Mesendoderm (in vitro differentiated cells): ENCODE data around the gene GRIK2.

Source experiments
- DNase-seq: peaks from one replicate; pipeline ENCODE4 v3.0.0; 2013
- H2AK5ac ChIP-seq: 2 replicates; pipeline ENCODE4 v1.6.1; 2013; ENCODE audit warnings: low read length, inconsistent platforms
- H2BK120ac ChIP-seq: 2 replicates; pipeline ENCODE4 v1.6.1; 2013; ENCODE audit warnings: low read depth, mild to moderate bottlenecking, low read length, moderate library complexity, mixed read lengths
- H2BK15ac ChIP-seq: replicated peaks from 2 replicates; pipeline ENCODE4 v1.6.1; 2013; ENCODE audit warnings: low read depth, mild to moderate bottlenecking, moderate library complexity
- H2BK5ac ChIP-seq: 2 replicates; pipeline ENCODE4 v1.6.1; 2013; ENCODE audit warnings: low read length, inconsistent platforms
- H3K18ac ChIP-seq: 2 replicates; pipeline ENCODE4 v1.6.1; 2013; ENCODE audit warnings: mild to moderate bottlenecking, low read length, mixed read lengths
- H3K23ac ChIP-seq: one replicate; pipeline ENCODE4 v1.6.1; 2013; ENCODE audit warnings: low read length
- H3K27ac ChIP-seq: 2 replicates; pipeline ENCODE4 v1.5.1; 2013; ENCODE audit warnings: low read depth, mild to moderate bottlenecking, inconsistent platforms, low read length, moderate library complexity
- H3K27me3 ChIP-seq: 2 replicates; pipeline ENCODE4 v1.6.1; 2013; ENCODE audit warnings: low read length, control low read depth, mild to moderate bottlenecking, inconsistent platforms; ENCODE audit not compliant: insufficient read depth, poor library complexity
- H3K36me3 ChIP-seq: 2 replicates; pipeline ENCODE4 v1.6.1; 2013; ENCODE audit warnings: low read length, inconsistent platforms; ENCODE audit not compliant: control insufficient read depth, insufficient read depth
- H3K4ac ChIP-seq: one replicate; pipeline ENCODE4 v1.6.1; 2013; ENCODE audit warnings: low read depth, mild to moderate bottlenecking, low read length, moderate library complexity
- H3K4me1 ChIP-seq: 2 replicates; pipeline ENCODE4 v1.6.1; 2013; ENCODE audit warnings: low read depth, low read length, inconsistent platforms; ENCODE audit not compliant: control insufficient read depth
- H3K4me2 ChIP-seq: 2 replicates; pipeline ENCODE4 v1.6.1; 2013; ENCODE audit warnings: low read length
- H3K4me3 ChIP-seq: 2 replicates; pipeline ENCODE4 v1.5.1; 2013; ENCODE audit warnings: mild to moderate bottlenecking, low read length
- H3K56ac ChIP-seq: one replicate; pipeline ENCODE4 v1.6.1; 2013; ENCODE audit warnings: low read length
- H3K79me1 ChIP-seq: 2 replicates; pipeline ENCODE4 v1.6.1; 2013; ENCODE audit warnings: low read length, inconsistent platforms
- H3K79me2 ChIP-seq: 2 replicates; pipeline ENCODE4 v1.6.1; 2013; ENCODE audit warnings: mild to moderate bottlenecking, low read length; ENCODE audit not compliant: control insufficient read depth, insufficient read depth
- H3K9ac ChIP-seq: 2 replicates; pipeline ENCODE4 v1.6.1; 2013; ENCODE audit warnings: low read length, inconsistent platforms
- H4K5ac ChIP-seq: one replicate; pipeline ENCODE4 v1.6.1; 2013; ENCODE audit warnings: low read length
- H4K8ac ChIP-seq: one replicate; pipeline ENCODE4 v1.6.1; 2013; ENCODE audit warnings: low read depth, mild to moderate bottlenecking, control low read depth, low read length, moderate library complexity
- WGBS: extraction: QIAGEN DNeasy Blood & Tissue Kit; methylation state at CpG from one replicate; pipeline ENCODE4 v1.1.7; 2013; ENCODE audit warnings: low lambda C conversion rate, missing lambda C conversion rate; ENCODE audit not compliant: insufficient coverage; ENCODE audit errors: extremely low coverage; 5-methylcytosine and 5-hydroxymethylcytosine counted together

Gene GRIK2

DNA sequence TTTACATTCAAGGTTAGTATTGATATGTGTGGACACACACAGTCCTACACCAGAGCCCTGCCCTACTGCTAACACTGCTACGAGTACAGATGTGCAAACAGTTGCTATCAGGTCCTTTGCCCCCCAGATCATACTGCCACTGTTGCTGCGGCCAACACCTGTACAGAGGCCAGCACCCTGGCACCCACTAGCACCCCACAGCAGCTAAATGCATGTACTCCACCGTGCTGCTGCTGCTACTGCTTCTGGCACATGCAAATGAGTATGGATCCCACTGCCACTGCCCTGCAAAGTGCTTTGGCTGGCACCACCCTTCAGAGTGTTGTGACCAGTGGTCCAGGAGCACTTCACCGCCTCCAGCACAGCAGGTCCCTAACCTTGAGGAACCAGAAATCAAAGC, 621.9 kb downstream of the GRIK2 start:
- H3K79me1 ChIP-seq: no peaks in the 10 kb centered on the region
- no peak overlapping the region for H3K4me3 ChIP-seq
- DNase-seq: no peak
- no peak overlapping the region for H2BK15ac ChIP-seq
- H3K36me3 ChIP-seq: no peaks in the 10 kb centered on the region
- H3K18ac ChIP-seq: no peak overlapping the region
- no peak overlapping the region for H2AK5ac ChIP-seq
- no peak overlapping the region for H3K27ac ChIP-seq
- H4K5ac ChIP-seq: no peak overlapping the region
- no peaks in the 10 kb centered on the region for H3K4me1 ChIP-seq
- no peaks in the 10 kb centered on the region for H3K79me2 ChIP-seq
- H4K8ac ChIP-seq: no peak overlapping the region
- H3K9ac ChIP-seq: no peak overlapping the region
- WGBS: no CpG with 5 or more reads among the region's 4 CpGs
- H3K4ac ChIP-seq: no peak overlapping the region
- H3K56ac ChIP-seq: no peak overlapping the region
- no peak overlapping the region for H3K4me2 ChIP-seq
- H3K23ac ChIP-seq: no peak overlapping the region
- H2BK120ac ChIP-seq: no peak overlapping the region
- no peak overlapping the region for H2BK5ac ChIP-seq
- H3K27me3 ChIP-seq: no peaks in the 10 kb centered on the region

GRCh38 chr6:102022281-102022680, 628.8 kb downstream of the GRIK2 start:
- no peak overlapping the region for H3K4me2 ChIP-seq
- no peaks in the 10 kb centered on the region for H3K4me1 ChIP-seq
- no peak overlapping the region for H4K8ac ChIP-seq
- H3K9ac ChIP-seq: no peak overlapping the region
- no peak overlapping the region for H2BK5ac ChIP-seq
- DNase-seq: no peak
- no peak overlapping the region for H2BK15ac ChIP-seq
- no peaks in the 10 kb centered on the region for H3K79me2 ChIP-seq
- no peaks in the 10 kb centered on the region for H3K27me3 ChIP-seq
- H3K36me3 ChIP-seq: no peaks in the 10 kb centered on the region
- H2BK120ac ChIP-seq: no peak overlapping the region
- H3K56ac ChIP-seq: no peak overlapping the region
- no peak overlapping the region for H3K4me3 ChIP-seq
- no peak overlapping the region for H4K5ac ChIP-seq
- H3K4ac ChIP-seq: no peak overlapping the region
- H3K27ac ChIP-seq: no peak overlapping the region
- no peaks in the 10 kb centered on the region for H3K79me1 ChIP-seq
- no peak overlapping the region for H3K23ac ChIP-seq
- no peak overlapping the region for H2AK5ac ChIP-seq
- H3K18ac ChIP-seq: no peak overlapping the region
- WGBS: no CpG with 5 or more reads among the region's 2 CpGs

DNA sequence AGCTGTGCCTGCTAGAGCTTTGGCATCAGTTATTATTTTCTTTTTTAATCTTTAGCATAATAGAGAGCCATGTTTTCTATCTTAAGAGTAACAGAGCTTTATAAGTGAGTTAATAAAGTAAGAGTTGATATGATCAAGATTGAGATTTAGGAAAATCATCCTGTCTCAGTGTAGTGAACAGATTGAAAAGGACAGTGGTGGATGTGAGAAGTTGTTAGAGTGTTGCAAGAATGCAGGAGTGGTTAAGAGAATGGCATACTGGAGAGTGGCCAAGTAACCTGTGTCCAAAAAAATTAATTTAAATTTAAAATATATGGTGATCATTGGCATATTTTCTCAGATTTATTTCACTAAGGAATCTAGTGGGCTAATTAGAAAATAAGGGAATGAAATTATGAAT, 629.3 kb downstream of the GRIK2 start:
- no peaks in the 10 kb centered on the region for H3K27me3 ChIP-seq
- H3K4me2 ChIP-seq: no peak overlapping the region
- no peak overlapping the region for H3K4me3 ChIP-seq
- H2BK120ac ChIP-seq: no peak overlapping the region
- no peak overlapping the region for H4K5ac ChIP-seq
- no peaks in the 10 kb centered on the region for H3K36me3 ChIP-seq
- no peaks in the 10 kb centered on the region for H3K4me1 ChIP-seq
- H3K18ac ChIP-seq: no peak overlapping the region
- no peak overlapping the region for H3K56ac ChIP-seq
- H4K8ac ChIP-seq: no peak overlapping the region
- H3K9ac ChIP-seq: no peak overlapping the region
- no peak overlapping the region for H2BK5ac ChIP-seq
- no peak overlapping the region for H3K23ac ChIP-seq
- no peaks in the 10 kb centered on the region for H3K79me2 ChIP-seq
- no peak overlapping the region for H2AK5ac ChIP-seq
- H3K79me1 ChIP-seq: no peaks in the 10 kb centered on the region
- no peak overlapping the region for H3K4ac ChIP-seq
- H3K27ac ChIP-seq: no peak overlapping the region
- DNase-seq: no peak
- no peak overlapping the region for H2BK15ac ChIP-seq

- Histone ChIP-seq H2BK15ac (no peak overlapping the region), H2AK5ac (no peak overlapping the region), H3K9ac (no peak overlapping the region), H2BK5ac (no peak overlapping the region), H4K5ac (no peak overlapping the region), H3K4me3 (no peak overlapping the region), H3K4me1 (no peaks in the 10 kb centered on the region), H3K4ac (no peak overlapping the region), H4K8ac (no peak overlapping the region), H3K27me3 (no peaks in the 10 kb centered on the region), H3K79me2 (no peaks in the 10 kb centered on the region), H2BK120ac (no peak overlapping the region), H3K56ac (no peak overlapping the region), H3K18ac (no peak overlapping the region), H3K36me3 (no peaks in the 10 kb centered on the region), H3K4me2 (no peak overlapping the region), H3K23ac (no peak overlapping the region), H3K27ac (no peak overlapping the region), H3K79me1 (no peaks in the 10 kb centered on the region)
- no CpG with 5 or more reads among the region's 3 CpGs for WGBS
- DNase-seq: no peak
These were observed 630.6 kb downstream of the GRIK2 start for GRCh38 chr6:102023977-102024657.

- Histone ChIP-seq H2AK5ac (no peak overlapping the region), H3K79me2 (no peaks in the 10 kb centered on the region), H4K8ac (no peak overlapping the region), H3K27me3 (no peaks in the 10 kb centered on the region), H3K23ac (no peak overlapping the region), H2BK120ac (no peak overlapping the region), H3K79me1 (no peaks in the 10 kb centered on the region), H4K5ac (no peak overlapping the region), H3K4ac (no peak overlapping the region), H3K36me3 (no peaks in the 10 kb centered on the region), H3K4me2 (no peak overlapping the region), H3K56ac (no peak overlapping the region), H3K4me3 (no peak overlapping the region), H3K18ac (no peak overlapping the region), H3K4me1 (no peaks in the 10 kb centered on the region), H2BK5ac (no peak overlapping the region), H3K27ac (no peak overlapping the region), H2BK15ac (no peak overlapping the region), H3K9ac (no peak overlapping the region)
- peak; percentile 2 for DNase-seq
These were observed 633.1 kb downstream of the GRIK2 start for GRCh38 chr6:102026649-102027048.

GRCh38 chr6:102028176-102028575, 634.7 kb downstream of the GRIK2 start:
- Histone ChIP-seq H3K4me3 (no peak overlapping the region), H4K5ac (no peak overlapping the region), H2BK120ac (no peak overlapping the region), H2BK5ac (no peak overlapping the region), H3K4ac (no peak overlapping the region), H3K27ac (no peak overlapping the region), H3K79me1 (no peaks in the 10 kb centered on the region), H3K9ac (no peak overlapping the region), H3K79me2 (no peaks in the 10 kb centered on the region), H2AK5ac (no peak overlapping the region), H4K8ac (no peak overlapping the region), H3K36me3 (no peaks in the 10 kb centered on the region), H3K4me1 (no peaks in the 10 kb centered on the region), H3K56ac (no peak overlapping the region), H3K23ac (no peak overlapping the region), H3K27me3 (no peaks in the 10 kb centered on the region), H3K4me2 (no peak overlapping the region), H2BK15ac (no peak overlapping the region), H3K18ac (no peak overlapping the region)
- WGBS: no CpG with 5 or more reads among the region's 2 CpGs
- DNase-seq: no peak
